GM19395 (cell line): ENCODE measurements around the gene ABCA5.

Experiments
- ATAC-seq: cut with Tn5 transposase; IDR thresholded peaks from one replicate; pipeline ENCODE4 v1.9.1; 2021; ENCODE audit warnings: mild to moderate bottlenecking, moderate library complexity; ENCODE audit not compliant: unreplicated experiment

ABCA5 gene, protein sequence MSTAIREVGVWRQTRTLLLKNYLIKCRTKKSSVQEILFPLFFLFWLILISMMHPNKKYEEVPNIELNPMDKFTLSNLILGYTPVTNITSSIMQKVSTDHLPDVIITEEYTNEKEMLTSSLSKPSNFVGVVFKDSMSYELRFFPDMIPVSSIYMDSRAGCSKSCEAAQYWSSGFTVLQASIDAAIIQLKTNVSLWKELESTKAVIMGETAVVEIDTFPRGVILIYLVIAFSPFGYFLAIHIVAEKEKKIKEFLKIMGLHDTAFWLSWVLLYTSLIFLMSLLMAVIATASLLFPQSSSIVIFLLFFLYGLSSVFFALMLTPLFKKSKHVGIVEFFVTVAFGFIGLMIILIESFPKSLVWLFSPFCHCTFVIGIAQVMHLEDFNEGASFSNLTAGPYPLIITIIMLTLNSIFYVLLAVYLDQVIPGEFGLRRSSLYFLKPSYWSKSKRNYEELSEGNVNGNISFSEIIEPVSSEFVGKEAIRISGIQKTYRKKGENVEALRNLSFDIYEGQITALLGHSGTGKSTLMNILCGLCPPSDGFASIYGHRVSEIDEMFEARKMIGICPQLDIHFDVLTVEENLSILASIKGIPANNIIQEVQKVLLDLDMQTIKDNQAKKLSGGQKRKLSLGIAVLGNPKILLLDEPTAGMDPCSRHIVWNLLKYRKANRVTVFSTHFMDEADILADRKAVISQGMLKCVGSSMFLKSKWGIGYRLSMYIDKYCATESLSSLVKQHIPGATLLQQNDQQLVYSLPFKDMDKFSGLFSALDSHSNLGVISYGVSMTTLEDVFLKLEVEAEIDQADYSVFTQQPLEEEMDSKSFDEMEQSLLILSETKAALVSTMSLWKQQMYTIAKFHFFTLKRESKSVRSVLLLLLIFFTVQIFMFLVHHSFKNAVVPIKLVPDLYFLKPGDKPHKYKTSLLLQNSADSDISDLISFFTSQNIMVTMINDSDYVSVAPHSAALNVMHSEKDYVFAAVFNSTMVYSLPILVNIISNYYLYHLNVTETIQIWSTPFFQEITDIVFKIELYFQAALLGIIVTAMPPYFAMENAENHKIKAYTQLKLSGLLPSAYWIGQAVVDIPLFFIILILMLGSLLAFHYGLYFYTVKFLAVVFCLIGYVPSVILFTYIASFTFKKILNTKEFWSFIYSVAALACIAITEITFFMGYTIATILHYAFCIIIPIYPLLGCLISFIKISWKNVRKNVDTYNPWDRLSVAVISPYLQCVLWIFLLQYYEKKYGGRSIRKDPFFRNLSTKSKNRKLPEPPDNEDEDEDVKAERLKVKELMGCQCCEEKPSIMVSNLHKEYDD (N-terminal part only)

DNA sequence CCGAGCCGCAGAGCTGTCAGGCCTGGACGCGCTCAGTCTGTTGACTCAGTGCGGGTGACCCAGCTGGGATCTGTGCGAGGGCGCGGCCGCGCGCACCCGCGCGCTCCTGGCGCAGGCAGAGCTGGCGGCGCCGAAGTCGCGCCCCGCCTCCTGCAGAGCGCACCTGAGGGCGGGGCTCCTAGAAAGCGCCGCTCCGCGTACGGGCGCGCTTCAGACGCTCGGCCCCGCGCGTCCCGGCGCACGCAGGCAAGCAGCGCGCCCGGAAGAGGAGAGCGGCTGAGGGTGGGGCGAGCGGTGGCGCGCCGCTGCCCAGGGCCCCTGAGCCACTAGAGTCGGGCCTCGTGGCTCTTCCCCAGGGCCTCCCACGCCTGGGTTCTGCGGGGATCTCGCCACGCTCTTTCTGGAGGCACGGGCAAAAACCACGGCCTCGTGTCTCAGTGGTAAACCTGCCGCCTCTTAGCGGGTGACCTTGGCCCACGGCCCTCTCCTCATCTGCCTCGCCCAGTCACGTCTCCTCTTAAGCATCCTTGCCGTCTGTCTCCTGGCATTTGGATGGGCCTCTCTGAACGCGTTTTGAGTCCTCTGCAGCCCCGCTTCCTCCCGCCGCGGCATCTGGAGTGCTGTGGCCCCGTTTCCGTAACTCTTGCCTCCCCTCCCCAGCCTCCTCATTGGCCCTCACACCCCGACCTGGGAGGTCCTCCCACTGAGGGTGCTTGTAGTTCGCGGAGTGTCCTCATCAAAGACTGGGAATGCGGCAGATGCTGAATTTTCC is at the start of gene ABCA5:
Gene ABCA5, minus strand, starts transcription at position 74 of the 772 bp plus-strand sequence. CDS start 12,718 bp downstream, outside the sequence.
- peak; percentile 94 for ATAC-seq

DNA sequence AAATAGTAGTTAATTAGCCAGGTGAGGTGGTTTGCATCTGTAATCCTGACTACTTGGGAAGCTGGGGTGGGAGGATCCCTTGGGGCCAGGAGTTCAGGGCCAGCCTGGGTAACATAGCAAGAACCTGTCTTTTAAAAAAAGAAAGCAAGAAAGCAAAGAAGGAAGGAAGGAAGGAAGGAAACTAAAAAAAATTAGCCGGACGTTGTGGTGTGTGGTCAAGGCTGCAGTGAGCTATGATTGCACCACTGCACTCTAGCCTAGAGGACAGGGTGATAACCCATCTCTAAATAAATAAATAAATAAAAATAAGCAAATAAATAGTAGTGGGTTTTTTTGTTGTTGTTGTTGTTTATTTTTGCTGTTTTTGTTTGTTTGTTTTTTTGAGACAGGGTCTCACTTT is 48.3 kb upstream of the ABCA5 start:
- no peak for ATAC-seq

DNA sequence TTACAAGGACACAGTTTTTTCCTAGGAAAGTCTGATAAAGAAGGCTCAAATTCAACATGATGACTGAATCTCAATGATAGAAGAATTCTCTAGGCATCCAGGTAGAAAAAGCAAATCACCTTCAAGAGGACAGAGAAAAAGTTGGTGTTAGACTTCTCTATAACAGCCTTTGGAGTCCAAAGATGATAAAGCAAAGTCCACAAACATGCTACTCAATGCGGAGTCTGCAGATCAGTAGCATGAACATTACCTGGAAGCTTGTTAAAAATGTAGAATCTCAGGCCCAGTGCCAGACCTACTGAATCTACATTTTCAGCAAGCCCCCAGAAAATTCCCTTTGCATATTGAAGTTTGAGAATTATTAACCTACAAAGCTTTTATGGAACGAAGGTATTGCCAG is 46.1 kb upstream of the ABCA5 start:
- no peak for ATAC-seq

GRCh38 chr17:69367298-69367697 is 40.4 kb upstream of the ABCA5 start:
- ATAC-seq, result peak; percentile 96

GRCh38 chr17:69363488-69364210 is 36.7 kb upstream of the ABCA5 start:
- no peak for ATAC-seq

- ATAC-seq, result no peak
Measured at GRCh38 chr17:69361156-69361555, 34.2 kb upstream of the ABCA5 start.

GRCh38 chr17:69358688-69359596 is 32.0 kb upstream of the ABCA5 start:
- peak; percentile 72 for ATAC-seq

DNA sequence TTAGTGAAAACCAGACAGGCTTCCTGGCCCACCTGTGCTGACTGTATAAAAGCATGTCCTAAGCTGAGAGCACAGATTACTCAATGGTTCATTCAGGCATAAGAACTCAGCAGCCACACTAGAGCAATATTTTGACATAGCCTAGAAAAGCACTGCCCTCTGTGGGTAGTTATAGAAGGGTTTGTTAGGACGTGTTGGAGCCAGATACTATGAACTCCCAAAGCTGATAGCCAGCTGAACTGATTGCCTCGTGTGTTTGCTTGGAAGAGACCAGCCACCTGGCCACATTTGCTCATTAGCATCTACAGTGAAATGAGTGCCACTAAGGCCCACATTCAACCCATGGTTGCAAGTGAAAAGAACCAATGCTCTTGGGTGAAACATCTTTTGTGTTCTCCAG is 30.8 kb upstream of the ABCA5 start:
- ATAC-seq, result no peak

GRCh38 chr17:69356625-69357024 is 29.7 kb upstream of the ABCA5 start:
- ATAC-seq, result no peak

GRCh38 chr17:69350911-69351310 is 24.0 kb upstream of the ABCA5 start:
- no peak for ATAC-seq

GRCh38 chr17:69348429-69348828 is 21.5 kb upstream of the ABCA5 start:
- no peak for ATAC-seq

GRCh38 chr17:69346766-69347165 is 19.8 kb upstream of the ABCA5 start:
- no peak for ATAC-seq

DNA sequence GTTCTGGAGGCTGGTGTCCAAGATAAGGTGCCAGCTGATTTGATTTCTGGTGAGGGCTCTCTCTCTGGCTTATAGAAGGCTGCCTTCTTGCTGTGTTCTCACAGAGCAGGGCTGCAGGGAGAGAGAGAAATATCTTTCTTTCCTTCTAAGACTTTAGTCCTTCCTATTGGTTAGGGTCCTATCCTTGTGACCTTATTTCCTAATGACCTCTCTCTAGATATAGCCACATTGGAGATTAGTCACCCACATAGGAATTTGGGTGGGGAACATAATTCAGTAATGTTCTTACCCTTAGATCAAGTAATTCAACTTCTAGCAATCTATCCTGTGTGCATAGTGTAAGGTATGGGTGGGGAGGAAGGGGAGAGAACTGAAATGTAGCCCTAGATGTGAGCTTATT is 18.0 kb upstream of the ABCA5 start:
- ATAC-seq, result no peak

GRCh38 chr17:69342896-69343644 is 16.1 kb upstream of the ABCA5 start:
- ATAC-seq, result no peak

- no peak for ATAC-seq
Measured at GRCh38 chr17:69339937-69340336, 13.0 kb upstream of the ABCA5 start.

GRCh38 chr17:69336996-69337395 is 10.1 kb upstream of the ABCA5 start:
- ATAC-seq, result no peak

DNA sequence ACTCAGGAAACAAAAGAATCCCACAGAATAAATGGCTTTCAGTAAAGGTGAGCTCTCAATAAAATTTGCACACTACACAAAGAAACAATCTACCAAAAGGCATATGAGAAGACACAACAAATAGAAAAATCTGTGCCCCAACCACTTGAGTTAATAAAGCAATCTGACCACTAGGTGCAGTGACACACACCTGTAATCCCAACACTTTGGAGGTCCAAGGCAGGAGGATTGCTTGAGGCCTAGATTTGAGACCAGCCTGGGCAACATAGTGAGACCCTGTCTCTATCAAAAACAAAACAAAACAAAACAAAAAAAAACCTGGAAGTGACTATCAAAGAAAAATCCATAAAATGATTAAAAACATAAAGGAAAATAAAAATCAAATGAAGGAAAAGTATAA is 9.6 kb upstream of the ABCA5 start:
- no peak for ATAC-seq

DNA sequence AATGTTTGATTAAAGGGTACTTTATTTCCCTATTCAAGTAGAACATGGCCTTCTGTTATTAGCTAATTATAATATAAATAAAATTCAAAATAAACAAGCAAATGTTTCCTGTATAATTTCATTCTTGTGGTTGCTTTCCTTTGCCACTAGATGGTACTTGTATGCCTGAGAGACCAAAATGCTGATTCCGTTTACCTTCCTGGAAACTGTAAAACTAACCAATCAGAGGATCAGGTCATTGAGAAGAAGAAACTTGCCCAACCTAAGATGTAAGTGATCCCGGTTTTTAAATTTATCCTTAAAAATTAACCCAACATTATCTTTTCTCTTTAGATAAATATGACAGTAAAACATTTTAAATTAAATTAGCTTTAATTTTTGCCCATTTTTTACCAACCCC is 8.1 kb upstream of the ABCA5 start:
- ATAC-seq, result no peak
